ENCODE data around the gene GRHL3.

GRCh38 chr1:24393892-24394291 lies 74.7 kb downstream of the GRHL3 start:
- TF ChIP-seq ZFX (IDR thresholded peaks at IDR 0.05; ENCODE audit: borderline replicate concordance) (no peak), CTCF (IDR thresholded peaks at IDR 0.05) (no peak)

Measured in 22Rv1 (cell line).